HepG2 (cell line): ENCODE measurements around the gene TRIM27. TPM values are rescaled to one million over a fixed set of nuclear protein-coding genes. Genes with fewer than 3 reads are reported as not detected.

Source experiments
- BCL3 ChIP-seq: sonication (generic); formaldehyde crosslinking; IDR thresholded peaks from 2 replicates; pipeline ENCODE4 v1.5.1; 2020; ENCODE audit warnings: mild to moderate bottlenecking, missing genetic modification reagents, moderate library complexity
- ELF1 ChIP-seq: sonication (generic); formaldehyde crosslinking; IDR thresholded peaks from 2 replicates; pipeline ENCODE4 v1.4.0; 2020; ENCODE audit warnings: missing genetic modification reagents
- FOSL1 ChIP-seq: sonication (generic); formaldehyde crosslinking; IDR thresholded peaks from 2 replicates; pipeline ENCODE4 v1.9.0; 2021; ENCODE audit warnings: missing genetic modification reagents, borderline replicate concordance
- HOXA7 ChIP-seq: sonication (generic); formaldehyde crosslinking; IDR thresholded peaks from 2 replicates; pipeline ENCODE4 v1.8.1; 2022; ENCODE audit warnings: mild to moderate bottlenecking, missing genetic modification reagents, moderate library complexity
- MYPOP ChIP-seq: sonication (generic); formaldehyde crosslinking; IDR thresholded peaks from 2 replicates; pipeline ENCODE4 v1.8.1; 2023; ENCODE audit warnings: mild to moderate bottlenecking, moderate library complexity, missing genetic modification reagents
- PHF20 ChIP-seq: sonication (generic); formaldehyde crosslinking; IDR thresholded peaks from 2 replicates; pipeline ENCODE4 v1.5.0; 2020; ENCODE audit warnings: mild to moderate bottlenecking, missing genetic modification reagents
- SP140L ChIP-seq: sonication (generic); formaldehyde crosslinking; IDR thresholded peaks from 2 replicates; pipeline ENCODE4 v1.4.0; 2020; ENCODE audit warnings: missing genetic modification reagents, borderline replicate concordance
- U2AF2 ChIP-seq: fragments of 200-400 bp; formaldehyde crosslinking; IDR thresholded peaks from 2 replicates; pipeline ENCODE4 v1.6.1; 2017; ENCODE audit warnings: low read depth, mild to moderate bottlenecking, low read length
- ZNF142 ChIP-seq: sonication (generic); formaldehyde crosslinking; IDR thresholded peaks from 2 replicates; pipeline ENCODE4 v1.4.0; 2020; ENCODE audit warnings: missing genetic modification reagents
- ZNF281 ChIP-seq: sonication (generic); formaldehyde crosslinking; IDR thresholded peaks from 2 replicates; pipeline ENCODE4 v1.4.0; 2020; ENCODE audit warnings: missing genetic modification reagents, borderline replicate concordance
- ZNF562 ChIP-seq: sonication (generic); formaldehyde crosslinking; IDR thresholded peaks from 2 replicates; pipeline ENCODE4 v1.8.0; 2022; ENCODE audit warnings: missing genetic modification reagents, borderline replicate concordance
- ZNF567 ChIP-seq: sonication (generic); formaldehyde crosslinking; IDR thresholded peaks from 2 replicates; pipeline ENCODE4 v1.8.1; 2023; ENCODE audit warnings: mild to moderate bottlenecking, missing genetic modification reagents, borderline replicate concordance
- ZNF879 ChIP-seq: sonication (generic); formaldehyde crosslinking; IDR thresholded peaks from 2 replicates; pipeline ENCODE4 v1.8.1; 2023; ENCODE audit warnings: missing genetic modification reagents
- polyA plus RNA-seq, 8 experiments: library from polyadenylated mRNA; depleted of rRNA in 3 of 8; stranded (reverse) in 7 of 8; unstranded in 1 of 8; fragments of >200 nt; fragmentation: Illumina TruSeq in 4 of 8; extraction: Trizol in 4 of 8; gene quantifications; 2 replicates each; pipeline versions ENCODE4 v1.2.1 to v1.2.3, GENCODE V29; 2011 to 2016; ENCODE audit warnings: low read depth in 4 of 8, missing spikeins in 1 of 8, mixed read lengths in 1 of 8; ENCODE audit not compliant: insufficient read depth in 1 of 8
- total RNA-seq, 5 experiments: library from RNA; depleted of rRNA; stranded (reverse); fragments of >200 nt; fragmentation: Illumina TruSeq; extraction: Trizol; gene quantifications; 2 replicates each; pipeline ENCODE4 v1.2.3, GENCODE V29; 2016; ENCODE audit warnings: low read depth in 1 of 5
- TF ChIP-seq, protein P1 (sequence below): sonication (generic); formaldehyde crosslinking; IDR thresholded peaks from 2 replicates; pipeline ENCODE4 v1.5.0; 2020; ENCODE audit warnings: mild to moderate bottlenecking, missing genetic modification reagents, moderate library complexity

The TRIM27 gene
- total and polyA plus RNA-seq, 2 of the 13 experiments (the other 11 are each of a cell fraction or from before 2014, with no cell fraction given), result 88.6 to 112 TPM

- no peak for TF ChIP-seq HOXA7 (CRISPR knock-in tag)
- no peak for TF ChIP-seq ZNF142 (CRISPR knock-in tag)
- no peak for TF ChIP-seq U2AF2
- 0 out of 2 replicates have a peak, but pooled peaks have one; percentile 2 for TF ChIP-seq MYPOP (CRISPR knock-in tag)
- TF ChIP-seq PHF20, result peak; percentile 29; the same call in 1 of the 2 replicates
- TF ChIP-seq ZNF879 (CRISPR knock-in tag), result 0 out of 2 replicates have a peak, but pooled peaks have one; percentile 27
- TF ChIP-seq ZNF567 (CRISPR knock-in tag), result no peak
- no peak for TF ChIP-seq SP140L (CRISPR knock-in tag)
- peak; percentile 64; the same call in 1 of the 2 replicates for TF ChIP-seq ZNF281
- TF ChIP-seq, protein P1, sequence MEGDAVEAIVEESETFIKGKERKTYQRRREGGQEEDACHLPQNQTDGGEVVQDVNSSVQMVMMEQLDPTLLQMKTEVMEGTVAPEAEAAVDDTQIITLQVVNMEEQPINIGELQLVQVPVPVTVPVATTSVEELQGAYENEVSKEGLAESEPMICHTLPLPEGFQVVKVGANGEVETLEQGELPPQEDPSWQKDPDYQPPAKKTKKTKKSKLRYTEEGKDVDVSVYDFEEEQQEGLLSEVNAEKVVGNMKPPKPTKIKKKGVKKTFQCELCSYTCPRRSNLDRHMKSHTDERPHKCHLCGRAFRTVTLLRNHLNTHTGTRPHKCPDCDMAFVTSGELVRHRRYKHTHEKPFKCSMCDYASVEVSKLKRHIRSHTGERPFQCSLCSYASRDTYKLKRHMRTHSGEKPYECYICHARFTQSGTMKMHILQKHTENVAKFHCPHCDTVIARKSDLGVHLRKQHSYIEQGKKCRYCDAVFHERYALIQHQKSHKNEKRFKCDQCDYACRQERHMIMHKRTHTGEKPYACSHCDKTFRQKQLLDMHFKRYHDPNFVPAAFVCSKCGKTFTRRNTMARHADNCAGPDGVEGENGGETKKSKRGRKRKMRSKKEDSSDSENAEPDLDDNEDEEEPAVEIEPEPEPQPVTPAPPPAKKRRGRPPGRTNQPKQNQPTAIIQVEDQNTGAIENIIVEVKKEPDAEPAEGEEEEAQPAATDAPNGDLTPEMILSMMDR, result peak; percentile 4; the same call in 1 of the 2 replicates
- peak; percentile 16; the same call in 1 of the 2 replicates for TF ChIP-seq BCL3 (CRISPR knock-in tag)
- TF ChIP-seq ELF1, result no peak
- TF ChIP-seq ZNF562 (CRISPR knock-in tag), result no peak
- no peak for TF ChIP-seq FOSL1
Observed at GRCh38 chr6:28940294-28940857, 16.6 kb upstream of the TRIM27 start (continued).
